GM23338 (cell line): ENCODE data around the gene FUT6. TPM values are rescaled to one million over a fixed set of nuclear protein-coding genes. Genes with fewer than 3 reads are reported as not detected.
"Not testable (repeated sequence)": the region's sequence is repeated elsewhere in the genome, so short reads cannot be mapped to it uniquely, and the experiment has no call there.

ENCODE experiments used
- ATAC-seq: fragments of 200-7000 bp; cut with Tn5 transposase; 3 replicates; pipeline ENCODE4 v1.9.1; 2020
- DNase-seq: peaks from one replicate; pipeline ENCODE4 v3.0.0-alpha.2; 2015; ENCODE audit warnings: low spot score
- H2AFZ ChIP-seq: fragments of 200-600 bp; sonication (generic); 2 replicates; pipeline ENCODE4 v1.8.0; 2016; ENCODE audit warnings: antibody characterized with exemption, mild to moderate bottlenecking, moderate library complexity
- H3F3A ChIP-seq: fragments of 200-600 bp; sonication (generic); replicated peaks from 2 replicates; pipeline ENCODE4 v1.8.0; 2017; ENCODE audit warnings: antibody characterized with exemption, mixed run types, low read depth
- H3K27ac ChIP-seq: fragments of 200-600 bp; sonication (generic); 2 replicates; pipeline ENCODE4 v1.6.1; 2016; ENCODE audit warnings: low read depth
- H3K27me3 ChIP-seq: fragments of 200-600 bp; sonication (generic); 2 replicates; pipeline ENCODE4 v1.8.0; 2016; ENCODE audit warnings: mild to moderate bottlenecking, mixed run types, moderate library complexity; ENCODE audit not compliant: insufficient read depth
- H3K36me3 ChIP-seq: fragments of 200-600 bp; sonication (generic); 2 replicates; pipeline ENCODE4 v1.8.0; 2016; ENCODE audit warnings: mild to moderate bottlenecking; ENCODE audit not compliant: insufficient read depth
- H3K4me1 ChIP-seq: fragments of 200-600 bp; sonication (generic); 2 replicates; pipeline ENCODE4 v1.8.0; 2016; ENCODE audit warnings: mild to moderate bottlenecking, moderate library complexity; ENCODE audit not compliant: insufficient read depth
- H3K4me2 ChIP-seq: fragments of 200-600 bp; sonication (generic); 2 replicates; pipeline ENCODE4 v1.7.1; 2017; ENCODE audit warnings: mixed run types
- H3K4me3 ChIP-seq: fragments of 200-600 bp; sonication (generic); 2 replicates; pipeline ENCODE4 v1.6.1; 2016; ENCODE audit warnings: mixed run types
- H3K79me2 ChIP-seq: fragments of 200-600 bp; sonication (generic); replicated peaks from 2 replicates; pipeline ENCODE4 v1.8.0; 2017; ENCODE audit warnings: mild to moderate bottlenecking; ENCODE audit not compliant: insufficient read depth
- H3K9me2 ChIP-seq: fragments of 200-600 bp; sonication (generic); 2 replicates; pipeline ENCODE4 v1.8.0; 2017; ENCODE audit not compliant: insufficient read depth
- H4K20me1 ChIP-seq: fragments of 200-600 bp; sonication (generic); replicated peaks from 2 replicates; pipeline ENCODE4 v1.8.0; 2017; ENCODE audit warnings: mild to moderate bottlenecking; ENCODE audit not compliant: insufficient read depth
- H3K27ac Mint-ChIP-seq: 2 replicates; pipeline ENCODE4 v1.8.0; 2020; ENCODE audit warnings: inconsistent platforms, mild to moderate bottlenecking, moderate library complexity, mixed read lengths
- H3K27me3 Mint-ChIP-seq: 3 replicates; pipeline ENCODE4 v1.8.0; 2022; ENCODE audit warnings: low read depth, mild to moderate bottlenecking, moderate library complexity, mixed read lengths, inconsistent platforms; ENCODE audit not compliant: insufficient read depth, poor library complexity
- H3K36me3 Mint-ChIP-seq: 3 replicates; pipeline ENCODE4 v1.8.0; 2021; ENCODE audit warnings: low read depth, mild to moderate bottlenecking, inconsistent platforms, moderate library complexity, mixed read lengths
- H3K4me1 Mint-ChIP-seq: 3 replicates; pipeline ENCODE4 v1.8.0; 2020; ENCODE audit warnings: mild to moderate bottlenecking, inconsistent platforms, mixed read lengths
- H3K4me3 Mint-ChIP-seq: 3 replicates; pipeline ENCODE4 v1.8.0; 2021; ENCODE audit warnings: moderate library complexity, mild to moderate bottlenecking, inconsistent platforms, mixed read lengths
- H3K9me3 Mint-ChIP-seq: 3 replicates; pipeline ENCODE4 v1.8.0; 2020; ENCODE audit warnings: moderate library complexity, mild to moderate bottlenecking, inconsistent platforms, mixed read lengths
- CREB1 ChIP-seq: fragments of 250-450 bp; sonication (Bioruptor Pico); IDR thresholded peaks from 2 replicates; pipeline ENCODE4 v1.5.0; 2020; ENCODE audit warnings: low read depth, mild to moderate bottlenecking, moderate library complexity
- ETS1 ChIP-seq: IDR thresholded peaks from 2 replicates; pipeline ENCODE4 v1.6.1; 2016; ENCODE audit warnings: antibody characterized with exemption
- EZH2 ChIP-seq: fragments of 200-600 bp; sonication (generic); IDR thresholded peaks from one replicate; pipeline ENCODE4 v1.8.0; 2017; ENCODE audit warnings: antibody characterized with exemption, mild to moderate bottlenecking, low read depth; ENCODE audit not compliant: unreplicated experiment
- JUNB ChIP-seq: IDR thresholded peaks from one replicate; pipeline ENCODE4 v1.6.1; 2016; ENCODE audit warnings: antibody characterized with exemption; ENCODE audit not compliant: unreplicated experiment
- NANOG ChIP-seq: IDR thresholded peaks from 2 replicates; pipeline ENCODE4 v1.6.1; 2016; ENCODE audit warnings: antibody characterized with exemption, borderline replicate concordance
- POLR2AphosphoS5 ChIP-seq: IDR thresholded peaks from 2 replicates; pipeline ENCODE4 v1.6.1; 2016; ENCODE audit warnings: antibody characterized with exemption, low read depth
- REST ChIP-seq: IDR thresholded peaks from one replicate; pipeline ENCODE4 v1.6.1; 2018; ENCODE audit warnings: antibody characterized with exemption; ENCODE audit not compliant: unreplicated experiment
- STAT1 ChIP-seq: IDR thresholded peaks from one replicate; pipeline ENCODE4 v1.6.1; 2016; ENCODE audit warnings: antibody characterized with exemption; ENCODE audit not compliant: unreplicated experiment
- ZNF331 ChIP-seq: fragments of 250-450 bp; sonication (Bioruptor Pico); IDR thresholded peaks from 2 replicates; pipeline ENCODE4 v1.5.0; 2020; ENCODE audit warnings: low read depth, mild to moderate bottlenecking, moderate library complexity
- polyA plus RNA-seq: library from polyadenylated mRNA; unstranded; fragments of >200 nt; fragmentation: Nextera tagmentation; extraction: Ambion mirVana; gene quantifications from 2 replicates; pipeline ENCODE4 v1.2.1, GENCODE V29; 2016
- total RNA-seq: library from RNA; depleted of rRNA; stranded (reverse); fragments of >200 nt; shearing (Covaris generic); gene quantifications from 2 replicates; pipeline ENCODE4 v1.2.3, GENCODE V29; 2014

FUT6 gene
- total and polyA plus RNA-seq, 2 experiments from 2014 or later = not detected

GRCh38 chr19:5850743-5851293, 11.3 kb upstream of the FUT6 start:
- Histone ChIP-seq H3K27ac (no peak overlapping the region), H4K20me1 (no peaks in the 10 kb centered on the region), H3K4me3 (no peak overlapping the region), H3F3A (no peaks in the 10 kb centered on the region), H3K27me3 (no peaks in the 10 kb centered on the region), H3K9me2 (no peaks in the 10 kb centered on the region), H3K4me1 (no peaks in the 10 kb centered on the region), H2AFZ (no peak overlapping the region; the same call in 1 of the 2 replicates), H3K79me2 (no peaks in the 10 kb centered on the region), H3K4me2 (no peak overlapping the region), H3K36me3 (no peaks in the 10 kb centered on the region)
- no peak overlapping the region for H3K4me3 Mint-ChIP-seq
- TF ChIP-seq NANOG (no peak), POLR2AphosphoS5 (no peak), ETS1 (no peak), CREB1 (no peak), JUNB (no peak)
- H3K27ac Mint-ChIP-seq = no peak overlapping the region
- 0 out of 3 replicates have a peak, but pooled peaks cover 6% of the 10 kb centered on the region for H3K9me3 Mint-ChIP-seq
- DNase-seq (no peak), ATAC-seq (no peak)
- peaks cover 8% of the 10 kb centered on the region for H3K27me3 Mint-ChIP-seq
- no peaks in the 10 kb centered on the region for H3K36me3 Mint-ChIP-seq
- H3K4me1 Mint-ChIP-seq = no peaks in the 10 kb centered on the region

- Mint-ChIP-seq H3K4me3 (no peak overlapping the region), H3K4me1 (no peaks in the 10 kb centered on the region), H3K27ac (no peak overlapping the region), H3K9me3 (0 out of 3 replicates have a peak, but pooled peaks cover 6% of the 10 kb centered on the region), H3K27me3 (peaks cover 8% of the 10 kb centered on the region), H3K36me3 (no peaks in the 10 kb centered on the region)
- H3K9me2 ChIP-seq = no peaks in the 10 kb centered on the region
- no peaks in the 10 kb centered on the region for H3F3A ChIP-seq
- H3K27me3 ChIP-seq = no peaks in the 10 kb centered on the region
- H3K79me2 ChIP-seq = no peaks in the 10 kb centered on the region
- H3K4me1 ChIP-seq = no peaks in the 10 kb centered on the region
- DNase-seq = no peak
- H3K4me3 ChIP-seq = no peak overlapping the region
- ATAC-seq = no peak
- H4K20me1 ChIP-seq = no peaks in the 10 kb centered on the region
- no peaks in the 10 kb centered on the region for H3K36me3 ChIP-seq
- no peak overlapping the region for H3K27ac ChIP-seq
- no peak overlapping the region for H3K4me2 ChIP-seq
- H2AFZ ChIP-seq = no peak overlapping the region
- TF ChIP-seq STAT1 (no peak), POLR2AphosphoS5 (no peak), ETS1 (no peak), ZNF331 (CRISPR knock-in tag) (no peak), EZH2 (no peak), REST (no peak), JUNB (no peak)
These were observed 10.7 kb upstream of the FUT6 start for GRCh38 chr19:5850189-5850588.

- H3K27ac Mint-ChIP-seq, H3K79me2 ChIP-seq, DNase-seq, H3K27ac ChIP-seq, H3K4me2 ChIP-seq, H3K36me3 ChIP-seq, H3K9me3 Mint-ChIP-seq, H3K27me3 Mint-ChIP-seq, H3K27me3 ChIP-seq, H3K4me1 Mint-ChIP-seq, H2AFZ ChIP-seq, H3K36me3 Mint-ChIP-seq, H3K4me3 Mint-ChIP-seq, H3K4me1 ChIP-seq, H3K4me3 ChIP-seq, H3K9me2 ChIP-seq, H3F3A ChIP-seq, ATAC-seq, H4K20me1 ChIP-seq: not testable (repeated sequence)
These were observed 9.1 kb upstream of the FUT6 start for GRCh38 chr19:5848621-5849020.

GRCh38 chr19:5847846-5848245, 8.3 kb upstream of the FUT6 start:
- not testable (repeated sequence) for H3K27ac ChIP-seq, H3K9me2 ChIP-seq, ATAC-seq, H3K4me3 ChIP-seq, H3K9me3 Mint-ChIP-seq, H2AFZ ChIP-seq, H3K27me3 ChIP-seq, H3K36me3 Mint-ChIP-seq, H4K20me1 ChIP-seq, H3K4me1 ChIP-seq, H3K4me1 Mint-ChIP-seq, H3K27ac Mint-ChIP-seq, H3K27me3 Mint-ChIP-seq, H3K4me2 ChIP-seq, H3K79me2 ChIP-seq, DNase-seq, H3K36me3 ChIP-seq, H3F3A ChIP-seq, H3K4me3 Mint-ChIP-seq
